ENCODE measurements around the gene PREX1. TPM values are rescaled to one million over a fixed set of nuclear protein-coding genes. Genes with fewer than 3 reads are reported as not detected.
A peak's percentile ranks its signal among the peaks of the same experiment; 100 is the strongest.

PREX1 gene
- total and polyA plus RNA-seq, 2 donors (not counting 1 experiment from before 2014, with no cell fraction given): 1.0 to 3.1 TPM

DNA sequence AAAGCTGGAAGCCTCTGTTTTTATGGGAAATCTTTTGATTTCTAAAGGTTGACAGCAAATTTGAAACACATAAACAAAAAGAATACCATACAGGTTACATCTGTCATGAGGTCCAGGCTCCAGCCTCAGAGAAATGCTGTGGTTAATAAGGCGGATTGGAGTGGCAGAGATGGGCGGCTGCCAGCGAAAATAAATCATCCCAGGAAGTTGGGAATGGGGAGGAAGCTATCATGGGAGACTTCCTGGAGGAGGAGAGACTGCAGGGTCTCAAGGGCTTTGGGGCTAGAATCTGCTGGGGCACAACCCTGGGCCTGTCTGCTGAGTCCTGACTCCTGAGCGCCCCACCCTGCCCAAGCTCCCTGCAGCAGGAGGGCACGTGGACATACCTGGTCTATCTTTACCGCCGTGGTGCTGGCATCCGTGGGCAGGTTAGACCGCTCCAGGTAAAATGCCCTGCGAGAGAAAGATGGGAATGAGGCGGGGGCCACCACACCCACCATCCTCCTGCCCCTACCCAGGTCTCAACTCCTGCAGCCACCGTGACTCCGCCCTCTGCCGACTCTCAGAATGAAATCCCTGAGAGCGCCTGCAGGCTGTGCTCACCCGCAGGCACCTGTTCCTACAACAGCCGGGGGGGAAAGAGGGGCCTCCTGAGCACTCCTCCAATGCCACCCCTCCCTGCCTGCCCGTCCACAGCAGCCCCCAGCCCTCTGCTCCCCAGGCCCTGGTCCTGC is 197.3 kb downstream of the PREX1 start:
- no peaks in the 10 kb centered on the region for H4K20me1 ChIP-seq (ENCODE audit: control insufficient read depth, extremely low read depth, insufficient read depth, low read length)
- no peak overlapping the region for H3K4me3 ChIP-seq (replicated peaks in 1 of 4; ENCODE audit: control extremely low read depth in 1 of 4, insufficient read depth in 1 of 4, low read depth in 3 of 4, low read length in 4 of 4)
- no peaks in the 10 kb centered on the region for H3K36me3 ChIP-seq (ENCODE audit: control insufficient read depth, insufficient read depth, low read length)
- H3K4me2 ChIP-seq (ENCODE audit: extremely low read depth, insufficient read depth, low read length): no peak overlapping the region
- H3K9me3 ChIP-seq (ENCODE audit: control insufficient read depth, insufficient read depth, low read depth, low read length): no peaks in the 10 kb centered on the region
- no peak overlapping the region for H3K27ac ChIP-seq (ENCODE audit: insufficient read depth, low read length)
- H2AFZ ChIP-seq (ENCODE audit: low read length): no peak overlapping the region
- no peak for TF ChIP-seq EZH2 (IDR thresholded peaks at IDR 0.05; ENCODE audit: low read length, missing control alignments)
- TF ChIP-seq, protein P1, sequence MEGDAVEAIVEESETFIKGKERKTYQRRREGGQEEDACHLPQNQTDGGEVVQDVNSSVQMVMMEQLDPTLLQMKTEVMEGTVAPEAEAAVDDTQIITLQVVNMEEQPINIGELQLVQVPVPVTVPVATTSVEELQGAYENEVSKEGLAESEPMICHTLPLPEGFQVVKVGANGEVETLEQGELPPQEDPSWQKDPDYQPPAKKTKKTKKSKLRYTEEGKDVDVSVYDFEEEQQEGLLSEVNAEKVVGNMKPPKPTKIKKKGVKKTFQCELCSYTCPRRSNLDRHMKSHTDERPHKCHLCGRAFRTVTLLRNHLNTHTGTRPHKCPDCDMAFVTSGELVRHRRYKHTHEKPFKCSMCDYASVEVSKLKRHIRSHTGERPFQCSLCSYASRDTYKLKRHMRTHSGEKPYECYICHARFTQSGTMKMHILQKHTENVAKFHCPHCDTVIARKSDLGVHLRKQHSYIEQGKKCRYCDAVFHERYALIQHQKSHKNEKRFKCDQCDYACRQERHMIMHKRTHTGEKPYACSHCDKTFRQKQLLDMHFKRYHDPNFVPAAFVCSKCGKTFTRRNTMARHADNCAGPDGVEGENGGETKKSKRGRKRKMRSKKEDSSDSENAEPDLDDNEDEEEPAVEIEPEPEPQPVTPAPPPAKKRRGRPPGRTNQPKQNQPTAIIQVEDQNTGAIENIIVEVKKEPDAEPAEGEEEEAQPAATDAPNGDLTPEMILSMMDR (conservative IDR thresholded peaks at IDR 0.05 in 1 of 2, IDR thresholded peaks at IDR 0.05 in 1 of 2; ENCODE audit: low read depth in 1 of 2, low read length in 2 of 2): no peak
- H3K27me3 ChIP-seq (ENCODE audit: control insufficient read depth, insufficient read depth, low read length): no peaks in the 10 kb centered on the region
- no peaks in the 10 kb centered on the region for H3K4me1 ChIP-seq (ENCODE audit: control insufficient read depth, extremely low read depth, insufficient read depth, low read length)
- no peak overlapping the region for H3K9ac ChIP-seq (ENCODE audit: insufficient read depth, low read length)
- no peaks in the 10 kb centered on the region for H3K79me2 ChIP-seq (ENCODE audit: control insufficient read depth, insufficient read depth, low read length)
- peak in 1 of 2 donors; percentile 25 for DNase-seq (ENCODE audit: low read depth in 2 of 2)

DNA sequence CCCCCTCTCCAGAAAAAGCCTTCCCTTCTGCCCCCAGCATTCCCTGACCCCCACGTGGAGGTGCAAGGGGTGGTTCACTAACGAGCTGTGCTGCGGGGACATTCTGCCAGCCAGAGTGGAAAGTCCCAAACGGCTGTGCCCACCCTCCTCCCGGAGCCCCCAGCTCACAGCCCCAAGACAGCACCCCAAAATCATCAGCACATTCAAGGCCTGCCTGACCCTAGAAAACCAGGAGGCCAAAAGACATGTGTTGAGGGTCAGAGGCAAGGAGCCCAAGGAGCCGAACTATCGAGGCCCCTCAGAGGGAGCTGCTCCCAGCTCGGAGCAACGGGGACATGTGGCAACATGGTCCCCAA is 197.9 kb downstream of the PREX1 start:
- H3K36me3 ChIP-seq (ENCODE audit: control insufficient read depth, insufficient read depth, low read length): no peaks in the 10 kb centered on the region

DNA sequence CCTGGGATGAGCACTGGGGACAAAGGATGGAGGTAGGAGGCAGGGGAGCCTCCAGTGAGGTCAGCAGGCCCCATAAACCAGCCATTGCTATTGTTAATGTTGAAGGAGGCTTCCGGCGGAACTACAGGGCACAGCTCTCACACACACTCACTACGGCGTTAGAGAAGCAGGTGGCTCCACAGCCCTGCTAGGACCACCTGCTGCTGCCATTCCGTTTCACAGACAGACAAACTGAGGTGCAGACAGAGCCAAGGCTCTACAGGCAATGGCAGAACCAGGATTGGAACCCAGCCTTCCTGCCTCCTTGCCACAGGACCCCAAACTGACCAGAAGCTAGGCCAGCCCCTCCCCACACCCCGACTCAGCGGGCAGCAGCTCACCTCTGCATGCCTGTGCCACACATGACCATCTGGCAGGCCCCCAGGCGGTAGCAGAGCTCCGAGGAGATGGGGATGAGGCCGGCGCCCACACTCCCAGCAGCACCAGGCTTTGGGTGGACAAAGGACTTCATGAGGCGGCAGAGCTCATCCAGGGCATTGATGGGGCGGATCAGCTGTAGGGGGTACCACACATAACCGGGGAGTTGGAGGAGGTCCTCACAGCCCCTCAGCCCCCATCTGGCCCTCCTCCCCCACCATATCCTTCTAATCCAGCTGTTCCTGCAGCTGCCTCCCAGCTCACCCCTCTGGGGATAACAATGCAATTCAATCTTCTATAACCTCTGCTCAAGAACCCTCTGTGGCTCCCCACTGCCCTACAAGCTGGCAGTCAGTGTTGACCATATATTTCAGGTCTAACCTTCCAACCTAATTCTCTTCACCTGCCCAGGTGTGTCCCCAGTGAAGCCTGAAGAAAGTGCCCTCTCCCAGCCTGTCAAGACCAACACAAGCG is 198.5 kb downstream of the PREX1 start:
- Histone ChIP-seq H3K4me3 (replicated peaks in 1 of 4; ENCODE audit: control extremely low read depth in 1 of 4, insufficient read depth in 1 of 4, low read depth in 3 of 4, low read length in 4 of 4) (no peak overlapping the region), H3K27ac (ENCODE audit: insufficient read depth, low read length) (no peak overlapping the region), H2AFZ (ENCODE audit: low read length) (no peak overlapping the region), H3K4me1 (ENCODE audit: control insufficient read depth, extremely low read depth, insufficient read depth, low read length) (no peaks in the 10 kb centered on the region), H3K4me2 (ENCODE audit: extremely low read depth, insufficient read depth, low read length) (no peak overlapping the region), H3K27me3 (ENCODE audit: control insufficient read depth, insufficient read depth, low read length) (no peaks in the 10 kb centered on the region), H3K36me3 (ENCODE audit: control insufficient read depth, insufficient read depth, low read length) (no peaks in the 10 kb centered on the region), H4K20me1 (ENCODE audit: control insufficient read depth, extremely low read depth, insufficient read depth, low read length) (no peaks in the 10 kb centered on the region), H3K79me2 (ENCODE audit: control insufficient read depth, insufficient read depth, low read length) (no peaks in the 10 kb centered on the region), H3K9me3 (ENCODE audit: control insufficient read depth, insufficient read depth, low read depth, low read length) (no peaks in the 10 kb centered on the region), H3K9ac (ENCODE audit: insufficient read depth, low read length) (no peak overlapping the region)
- DNase-seq (ENCODE audit: low read depth in 2 of 2): no peak
- TF ChIP-seq, protein P1 (conservative IDR thresholded peaks at IDR 0.05 in 1 of 2, IDR thresholded peaks at IDR 0.05 in 1 of 2; ENCODE audit: low read depth in 1 of 2, low read length in 2 of 2): no peak
- no peak for TF ChIP-seq EZH2 (IDR thresholded peaks at IDR 0.05; ENCODE audit: low read length, missing control alignments)

More for the DNA sequence above, 197.9 kb downstream of the PREX1 start:
- Histone ChIP-seq H3K27ac (ENCODE audit: insufficient read depth, low read length) (no peak overlapping the region), H3K9ac (ENCODE audit: insufficient read depth, low read length) (no peak overlapping the region), H3K9me3 (ENCODE audit: control insufficient read depth, insufficient read depth, low read depth, low read length) (no peaks in the 10 kb centered on the region), H4K20me1 (ENCODE audit: control insufficient read depth, extremely low read depth, insufficient read depth, low read length) (no peaks in the 10 kb centered on the region), H2AFZ (ENCODE audit: low read length) (no peak overlapping the region), H3K4me2 (ENCODE audit: extremely low read depth, insufficient read depth, low read length) (no peak overlapping the region), H3K4me1 (ENCODE audit: control insufficient read depth, extremely low read depth, insufficient read depth, low read length) (no peaks in the 10 kb centered on the region), H3K27me3 (ENCODE audit: control insufficient read depth, insufficient read depth, low read length) (no peaks in the 10 kb centered on the region), H3K4me3 (replicated peaks in 1 of 4; ENCODE audit: control extremely low read depth in 1 of 4, insufficient read depth in 1 of 4, low read depth in 3 of 4, low read length in 4 of 4) (no peak overlapping the region), H3K79me2 (ENCODE audit: control insufficient read depth, insufficient read depth, low read length) (no peaks in the 10 kb centered on the region)
- TF ChIP-seq, protein P1 (conservative IDR thresholded peaks at IDR 0.05 in 1 of 2, IDR thresholded peaks at IDR 0.05 in 1 of 2; ENCODE audit: low read depth in 1 of 2, low read length in 2 of 2): no peak
- TF ChIP-seq EZH2 (IDR thresholded peaks at IDR 0.05; ENCODE audit: low read length, missing control alignments): no peak
- no peak for DNase-seq (ENCODE audit: low read depth in 2 of 2)

All from fibroblast of lung (primary cell).